ENCODE results near the gene MAGI1.

MAGI1 gene

DNA sequence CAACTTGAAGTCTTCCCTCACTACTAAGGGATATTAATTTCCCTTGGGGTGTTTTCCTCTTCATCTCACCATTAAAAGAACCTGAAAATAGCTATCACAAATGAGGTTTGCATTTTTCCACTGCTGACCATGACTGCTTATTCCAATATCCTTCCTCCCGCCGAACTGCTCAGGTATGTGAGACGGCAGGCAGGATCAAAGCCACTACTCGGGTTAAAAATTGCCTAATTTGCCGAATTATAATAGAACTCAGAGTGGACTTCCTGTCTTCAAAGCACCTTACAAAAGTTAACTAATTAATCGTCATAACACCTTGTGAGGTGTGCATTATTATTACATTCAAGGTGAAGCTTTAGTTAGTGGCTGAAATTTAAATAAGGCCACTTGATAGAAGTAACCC lies 695.7 kb downstream of the MAGI1 start:
- no peak for DNase-seq (ENCODE audit: low read depth in 1 of 2, low spot score in 1 of 2)

DNA sequence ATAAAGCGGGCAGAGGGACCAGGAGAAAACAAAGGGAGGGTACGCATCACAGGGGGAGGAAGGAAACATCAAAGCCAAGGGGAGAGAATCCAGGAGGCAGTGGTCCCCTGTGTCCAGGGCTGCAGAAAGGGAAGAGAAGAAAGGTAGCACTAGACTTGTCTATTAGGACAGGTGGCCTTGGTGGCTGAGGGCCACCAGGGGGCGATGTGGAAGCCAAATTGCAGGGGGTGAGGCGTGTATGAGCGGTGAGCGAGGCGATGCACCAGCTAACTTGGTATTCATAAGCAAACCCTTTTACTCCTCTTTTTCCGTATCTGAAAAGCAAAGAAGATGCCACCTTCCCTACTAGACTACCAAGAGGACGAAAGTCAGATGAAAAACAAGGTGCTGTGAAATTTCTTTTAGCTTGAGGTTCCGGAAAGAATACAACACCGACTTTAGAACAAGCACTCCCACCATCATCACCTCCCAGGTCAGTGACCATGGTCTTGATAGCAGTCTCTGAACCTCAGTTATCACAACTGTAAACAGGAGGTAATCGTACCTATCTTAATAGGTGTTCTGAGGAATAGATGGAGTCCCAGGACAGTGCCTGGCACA lies 696.5 kb downstream of the MAGI1 start:
- DNase-seq (ENCODE audit: low read depth in 1 of 2, low spot score in 1 of 2): no peak

DNA sequence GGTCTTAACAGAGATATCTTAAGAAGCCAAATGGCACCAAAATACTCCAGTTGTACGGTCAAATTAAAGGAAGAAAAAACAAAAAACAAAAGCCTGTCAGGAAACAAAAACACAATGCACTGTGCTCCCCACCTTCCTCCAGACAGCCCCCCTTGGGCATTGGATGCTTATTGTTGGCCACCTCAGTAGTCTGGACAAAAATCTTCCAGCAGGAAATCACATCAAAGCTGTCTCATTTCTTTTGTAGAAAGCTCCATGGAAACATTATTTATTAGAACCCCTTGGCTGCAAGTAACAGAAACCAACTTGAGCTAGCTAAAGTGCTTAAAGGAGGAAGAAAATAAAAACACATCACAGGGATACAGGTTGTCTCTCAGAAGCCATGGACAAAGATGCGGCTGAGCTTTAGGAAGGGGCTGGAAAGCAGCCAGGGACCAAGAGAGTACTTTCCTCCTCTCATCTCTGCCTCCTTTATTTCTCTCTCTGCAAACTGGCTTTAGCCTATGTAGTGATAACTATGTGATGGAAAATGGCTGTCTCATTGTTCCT lies 699.5 kb downstream of the MAGI1 start:
- DNase-seq (ENCODE audit: low read depth in 1 of 2, low spot score in 1 of 2): no peak

DNA sequence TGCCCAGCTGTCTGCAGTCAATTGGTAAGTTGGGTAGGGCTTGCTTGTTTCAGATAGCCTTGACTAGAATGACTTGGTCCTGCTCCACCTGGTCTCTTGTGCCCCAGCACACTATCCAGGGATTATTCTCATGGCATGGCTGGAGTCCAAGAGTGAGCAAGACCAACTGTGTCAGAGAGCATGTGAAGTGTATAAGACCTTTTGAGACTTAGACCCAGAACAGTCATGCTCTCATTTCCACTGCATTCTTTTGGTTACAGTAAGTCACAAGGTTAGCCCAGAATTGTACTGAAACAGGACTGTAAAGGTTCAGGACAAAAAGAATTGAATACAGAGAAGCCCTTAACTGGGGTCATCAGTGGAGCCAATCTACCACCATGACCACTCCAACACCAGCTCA lies 700.1 kb downstream of the MAGI1 start:
- DNase-seq (ENCODE audit: low read depth in 1 of 2, low spot score in 1 of 2): no peak

DNA sequence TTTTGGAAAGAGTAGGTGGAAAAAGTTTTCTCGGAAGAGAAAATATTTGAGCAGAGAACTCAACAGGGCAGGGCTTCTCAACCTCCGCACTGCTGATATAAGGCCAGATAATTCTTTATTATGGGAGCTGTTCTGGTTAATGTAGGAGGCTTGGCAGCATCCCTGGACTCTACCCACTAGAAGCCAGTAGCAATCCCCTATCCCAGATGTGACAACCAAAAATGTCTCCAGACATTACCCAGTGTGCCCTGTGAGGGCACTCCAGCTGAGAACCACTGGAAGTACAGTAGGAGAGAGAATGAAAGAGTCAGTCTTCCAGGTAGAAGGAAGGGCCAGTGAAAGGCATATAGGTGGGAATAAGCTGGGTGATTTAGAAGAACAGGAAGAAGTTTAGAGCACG lies 703.1 kb downstream of the MAGI1 start:
- DNase-seq (ENCODE audit: low read depth in 1 of 2, low spot score in 1 of 2): no peak

DNA sequence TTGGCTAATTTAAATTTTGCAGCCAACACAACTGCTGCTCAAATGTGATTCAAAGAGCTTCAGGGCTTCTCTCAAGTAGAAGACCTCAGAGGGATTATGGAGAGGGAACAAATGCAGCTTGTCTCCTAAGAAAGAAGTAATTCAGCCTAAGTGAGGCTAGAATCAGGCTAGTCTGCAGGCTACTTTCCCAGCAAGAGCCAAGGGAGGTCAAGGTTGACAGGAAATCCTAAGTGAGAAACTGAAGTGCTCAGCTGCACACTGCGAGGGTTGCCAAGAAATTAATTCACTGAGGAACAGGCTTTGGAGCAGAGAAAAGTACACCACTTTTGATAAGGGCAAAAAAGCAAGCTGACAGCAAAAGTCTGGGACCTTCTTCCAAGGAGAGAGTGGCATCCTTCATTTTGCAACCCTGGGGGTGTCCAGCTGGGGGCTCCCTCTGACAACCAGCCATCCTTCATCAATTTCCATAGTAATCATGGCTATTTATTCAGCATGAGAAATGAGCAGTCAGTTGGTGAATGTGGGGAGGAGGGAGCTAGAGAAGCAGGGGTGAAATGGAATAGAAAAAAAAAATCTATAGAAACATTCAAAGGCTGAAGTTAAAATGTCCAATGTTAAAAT lies 704.6 kb downstream of the MAGI1 start:
- no peak for DNase-seq (ENCODE audit: low read depth in 1 of 2, low spot score in 1 of 2)

DNA sequence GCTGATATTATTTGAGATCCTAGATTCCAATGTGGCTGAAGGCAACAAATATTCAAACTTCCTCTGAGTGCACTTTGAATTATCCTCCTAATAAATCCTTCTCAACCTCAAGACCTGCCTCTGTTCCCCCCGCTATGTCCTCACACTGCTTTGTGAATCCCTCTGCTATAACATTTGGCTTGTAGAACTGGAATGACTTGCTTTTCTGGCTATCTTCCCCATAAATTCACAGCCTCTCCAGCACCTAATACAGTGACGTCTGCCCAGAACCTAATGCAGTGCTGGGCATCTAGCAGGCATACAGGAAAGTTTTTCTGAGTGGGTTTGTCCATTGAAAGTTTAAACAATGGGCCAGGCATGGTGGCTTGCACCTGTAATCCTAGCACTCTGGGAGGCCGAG lies 707.0 kb downstream of the MAGI1 start:
- no peak for DNase-seq (ENCODE audit: low read depth in 1 of 2, low spot score in 1 of 2)

DNA sequence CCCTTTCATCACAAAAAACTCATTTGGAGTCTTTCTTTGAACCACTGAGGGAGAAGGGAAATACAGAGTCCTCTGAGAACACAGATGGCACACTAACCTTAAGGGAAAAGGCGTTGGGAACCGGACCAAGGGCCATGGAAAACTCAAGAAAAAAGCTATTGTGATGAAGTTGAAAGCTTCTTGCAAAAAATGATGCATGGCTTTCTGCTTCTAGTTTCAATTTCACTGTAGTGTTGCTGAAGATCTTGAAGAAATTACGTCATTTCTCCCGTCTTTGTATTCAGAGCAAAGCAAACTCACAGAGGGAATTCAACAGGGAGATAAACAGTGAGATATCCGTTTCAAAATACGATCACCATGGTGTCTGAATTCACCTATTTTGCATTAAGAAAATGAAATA lies 708.6 kb downstream of the MAGI1 start:
- DNase-seq (ENCODE audit: low read depth in 1 of 2, low spot score in 1 of 2): no peak

DNA sequence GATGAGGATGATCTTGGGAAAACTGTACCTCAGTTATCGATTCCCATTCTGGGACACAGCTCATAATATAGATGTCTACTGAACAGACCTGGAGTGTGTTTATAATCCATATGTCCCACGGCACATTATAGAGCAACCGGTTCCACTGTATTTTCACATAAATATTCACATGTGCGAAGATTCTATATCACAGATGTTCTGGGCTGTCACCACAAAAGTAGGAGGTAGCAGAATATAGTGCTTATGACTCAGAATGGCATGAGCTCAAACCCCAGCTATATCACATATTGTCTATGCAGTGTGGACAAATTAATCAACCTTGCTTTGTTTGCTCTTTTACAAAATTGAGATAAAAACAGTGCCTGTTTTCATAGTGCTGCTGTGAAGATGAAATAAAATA lies 710.6 kb downstream of the MAGI1 start:
- no peak for DNase-seq (ENCODE audit: low read depth in 1 of 2, low spot score in 1 of 2)

DNA sequence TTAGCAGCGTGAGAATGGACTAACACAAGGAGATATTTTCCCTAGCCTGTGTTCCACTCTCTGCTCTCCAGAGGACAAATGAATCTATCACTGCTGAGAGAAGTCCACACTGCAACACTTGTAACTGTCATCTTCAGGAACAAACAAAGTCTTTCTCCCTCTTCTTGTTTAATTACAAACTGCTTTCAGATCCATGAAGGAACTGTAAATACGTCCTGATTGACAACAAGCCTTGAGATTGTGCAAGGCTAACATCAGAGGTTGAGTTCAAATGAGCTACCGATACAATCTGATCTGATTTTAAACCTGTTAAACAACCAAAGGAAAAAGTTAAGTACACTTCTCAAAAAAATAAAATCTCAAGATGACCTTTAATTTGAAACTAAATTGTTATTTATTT lies 712.1 kb downstream of the MAGI1 start:
- no peak for DNase-seq (ENCODE audit: low read depth in 1 of 2, low spot score in 1 of 2)

DNA sequence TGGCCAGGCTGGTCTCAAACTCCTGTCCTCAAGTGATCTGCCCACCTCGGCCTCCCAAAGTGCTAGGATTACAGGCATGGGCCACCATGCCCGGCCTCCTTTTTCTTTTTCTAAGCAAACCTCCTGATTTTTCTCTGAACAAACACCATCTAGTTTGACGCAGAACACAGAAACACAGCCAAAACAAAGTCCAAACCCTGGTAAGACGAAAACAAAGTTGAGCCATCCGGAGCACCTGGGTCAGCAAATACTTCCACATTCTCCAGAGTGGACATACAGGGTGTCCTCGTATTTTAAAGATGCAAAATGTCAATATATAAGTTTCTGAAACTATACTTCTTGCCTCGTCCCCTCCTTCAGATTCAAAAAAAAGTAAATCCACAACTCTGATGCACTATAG lies 715.8 kb downstream of the MAGI1 start:
- no peak for DNase-seq (ENCODE audit: low read depth in 1 of 2, low spot score in 1 of 2)

DNA sequence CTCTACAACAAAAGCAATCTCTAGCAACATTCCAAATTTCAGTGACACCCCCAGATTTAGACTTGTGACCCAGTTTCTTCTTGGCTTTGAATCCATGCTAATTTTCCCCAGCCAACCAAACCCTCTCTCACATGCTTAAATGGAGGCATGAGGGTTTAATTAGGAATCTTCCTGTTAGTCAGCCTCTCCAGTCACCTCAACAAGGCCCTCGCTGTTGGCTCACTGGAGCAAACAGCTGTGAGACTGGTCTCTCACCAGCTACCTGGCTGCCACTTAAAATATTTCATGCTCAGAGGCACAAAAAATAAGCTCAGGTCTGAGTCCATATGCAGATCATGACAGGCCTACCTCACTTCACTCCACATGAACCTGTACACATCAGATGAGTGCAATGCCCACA lies 720.5 kb downstream of the MAGI1 start:
- no peak for DNase-seq (ENCODE audit: low read depth in 1 of 2, low spot score in 1 of 2)

DNA sequence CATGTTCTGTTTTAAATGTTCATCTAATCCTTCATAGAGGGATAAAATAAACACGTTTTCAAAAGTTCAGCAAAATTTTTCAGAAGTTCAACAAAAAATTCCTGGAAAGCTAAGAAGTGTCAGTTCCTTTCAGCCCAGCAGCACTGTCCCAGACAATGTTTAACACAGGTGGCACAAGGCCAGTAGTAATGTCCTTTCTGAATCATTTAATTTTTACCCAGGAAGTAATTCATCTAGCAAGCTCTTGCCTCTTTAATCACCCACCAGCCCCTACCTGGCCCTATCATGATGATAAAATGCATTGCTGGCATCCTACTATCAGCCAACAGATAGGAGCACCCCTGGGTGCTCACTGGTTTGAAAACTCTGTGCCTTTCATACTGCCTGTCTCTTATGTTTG lies 723.8 kb downstream of the MAGI1 start:
- DNase-seq (ENCODE audit: low read depth in 1 of 2, low spot score in 1 of 2): no peak

DNA sequence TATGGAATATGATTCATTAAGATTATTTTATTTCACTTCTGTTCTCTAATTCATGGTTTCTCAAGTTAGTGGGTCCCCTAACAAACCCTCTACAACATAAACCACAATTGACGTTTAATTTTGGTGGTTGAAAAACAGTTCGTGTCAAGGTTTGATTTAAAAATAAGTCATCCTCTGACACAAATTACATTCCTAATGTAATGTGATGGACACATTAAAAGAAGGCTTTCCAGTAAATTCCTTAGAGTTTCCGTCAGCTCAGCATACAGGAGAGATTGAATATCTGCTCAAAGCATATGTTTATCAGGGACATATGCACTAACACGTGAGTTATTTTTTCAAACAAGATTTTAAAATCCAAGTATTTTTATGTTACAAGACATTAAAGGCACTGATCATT lies 724.4 kb downstream of the MAGI1 start:
- no peak for DNase-seq (ENCODE audit: low read depth in 1 of 2, low spot score in 1 of 2)

DNA sequence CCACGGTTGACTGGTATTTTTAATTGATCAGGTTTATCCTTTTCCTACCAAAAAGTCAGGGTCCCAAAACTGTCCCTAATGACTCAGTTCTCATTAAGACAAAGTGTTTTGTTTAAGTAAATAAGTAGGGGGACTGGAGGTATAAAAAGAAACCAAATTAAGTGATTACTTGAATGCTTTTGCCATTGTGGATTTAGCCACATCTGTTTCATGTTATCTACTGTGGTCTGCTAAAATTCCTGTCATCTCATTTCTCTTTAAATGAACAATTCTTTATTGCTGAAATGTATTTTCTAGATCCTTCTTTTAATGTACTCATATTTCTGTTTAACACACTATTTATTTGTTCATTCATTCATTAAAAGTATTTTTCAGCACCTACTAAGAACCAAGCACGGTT lies 725.1 kb downstream of the MAGI1 start:
- no peak for DNase-seq (ENCODE audit: low read depth in 1 of 2, low spot score in 1 of 2)

DNA sequence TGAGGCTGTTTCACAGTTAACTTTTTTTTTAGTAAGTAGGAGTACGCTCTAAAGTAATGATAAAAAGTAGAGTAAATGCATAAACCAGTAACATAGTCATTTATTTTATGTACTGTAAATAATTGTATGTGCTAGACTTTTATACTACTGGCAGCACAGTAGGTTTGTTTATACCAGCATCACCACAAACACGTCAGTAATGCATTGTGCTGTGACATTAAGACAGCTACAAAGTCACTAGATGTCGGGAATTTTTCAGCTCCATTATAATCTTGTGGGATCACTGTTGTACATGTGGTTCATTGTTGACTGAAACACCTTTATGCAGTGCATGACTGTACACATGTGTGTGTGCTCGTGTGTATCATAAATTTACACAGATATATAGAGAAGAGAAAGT lies 732.9 kb downstream of the MAGI1 start:
- no peak for DNase-seq (ENCODE audit: low read depth in 1 of 2, low spot score in 1 of 2)
